Stimulated activated CD4-positive, alpha-beta T cell treated with anti-CD3 and anti-CD28 coated beads, Interleukin-12 subunit alpha, Interleukin-12 subunit beta, amount 100 ng/mL, for 48 hours (primary cell): Measurements from ENCODE around the gene EHF.

Experiments used
- DNase-seq, 3 donors: peaks; one replicate each; pipeline ENCODE4 v3.0.0-alpha.2; 2020; ENCODE audit warnings: low read depth in 2 of 3, low spot score in 1 of 3

Gene EHF

GRCh38 chr11:34643311-34643710, 22.4 kb downstream of the EHF start:
- no peak for DNase-seq

- DNase-seq, result no peak
Measured at GRCh38 chr11:34643846-34644245, 23.0 kb downstream of the EHF start.

GRCh38 chr11:34644669-34645406, 23.9 kb downstream of the EHF start:
- DNase-seq, result no peak

GRCh38 chr11:34646431-34646830, 25.5 kb downstream of the EHF start:
- DNase-seq, result no peak

- DNase-seq, result no peak
Measured at GRCh38 chr11:34647131-34647530, 26.2 kb downstream of the EHF start.

- DNase-seq, result no peak
Measured at GRCh38 chr11:34647532-34647931, 26.6 kb downstream of the EHF start.

GRCh38 chr11:34648036-34648435, 27.1 kb downstream of the EHF start:
- no peak for DNase-seq

GRCh38 chr11:34649597-34649996, 28.7 kb downstream of the EHF start:
- DNase-seq, result no peak

GRCh38 chr11:34650528-34650927, 29.6 kb downstream of the EHF start:
- DNase-seq, result peak; percentile 77 to 83 (median 81)

GRCh38 chr11:34651551-34651950, 30.7 kb downstream of the EHF start:
- DNase-seq, result no peak

GRCh38 chr11:34652191-34652973, 31.5 kb downstream of the EHF start:
- no peak for DNase-seq

GRCh38 chr11:34653031-34653430, 32.1 kb downstream of the EHF start:
- DNase-seq, result no peak

- no peak for DNase-seq
Measured at GRCh38 chr11:34653851-34654482, 33.1 kb downstream of the EHF start.

- no peak for DNase-seq
Measured at GRCh38 chr11:34654483-34655334, 33.8 kb downstream of the EHF start.

- DNase-seq, result no peak
Measured at GRCh38 chr11:34655335-34656008, 34.6 kb downstream of the EHF start.

- no peak for DNase-seq
Measured at GRCh38 chr11:34656062-34656720, 35.3 kb downstream of the EHF start.

GRCh38 chr11:34658071-34659015, 37.5 kb downstream of the EHF start:
- no peak for DNase-seq

- no peak for DNase-seq
Measured at GRCh38 chr11:34659096-34659733, 38.3 kb downstream of the EHF start.
